Stimulated activated naive CD4-positive, alpha-beta T cell (primary cell): ENCODE data around the gene NRXN3.

Source experiments
- DNase-seq, 6 experiments: peaks; one replicate each; lab custom pipeline; 2025; lab: John Stamatoyannopoulos, UW

NRXN3 gene

GRCh38 chr14:79475887-79476532 is 1305.8 kb downstream of the NRXN3 start:
- no peak for DNase-seq

GRCh38 chr14:79476552-79476951 is 1306.4 kb downstream of the NRXN3 start:
- DNase-seq: no peak

GRCh38 chr14:79480212-79480611 is 1310.0 kb downstream of the NRXN3 start:
- no peak for DNase-seq

GRCh38 chr14:79482825-79483224 is 1312.7 kb downstream of the NRXN3 start:
- DNase-seq: no peak

- DNase-seq: no peak
Observed at GRCh38 chr14:79483477-79484388, 1313.6 kb downstream of the NRXN3 start.

GRCh38 chr14:79487632-79488031 is 1317.5 kb downstream of the NRXN3 start:
- no peak for DNase-seq

- DNase-seq: no peak
Observed at GRCh38 chr14:79491161-79491560, 1321.0 kb downstream of the NRXN3 start.

- no peak for DNase-seq
Observed at GRCh38 chr14:79493081-79493645, 1323.0 kb downstream of the NRXN3 start.

GRCh38 chr14:79496701-79497100 is 1326.5 kb downstream of the NRXN3 start:
- no peak for DNase-seq

- no peak for DNase-seq
Observed at GRCh38 chr14:79500489-79500888, 1330.3 kb downstream of the NRXN3 start.

- DNase-seq: no peak
Observed at GRCh38 chr14:79502136-79502750, 1332.1 kb downstream of the NRXN3 start.

- DNase-seq: no peak
Observed at GRCh38 chr14:79502751-79503148, 1332.6 kb downstream of the NRXN3 start.

- no peak for DNase-seq
Observed at GRCh38 chr14:79510659-79511058, 1340.5 kb downstream of the NRXN3 start.

GRCh38 chr14:79511146-79511545 is 1341.0 kb downstream of the NRXN3 start:
- no peak for DNase-seq

GRCh38 chr14:79513446-79513845 is 1343.3 kb downstream of the NRXN3 start:
- DNase-seq: no peak

GRCh38 chr14:79514700-79515099 is 1344.5 kb downstream of the NRXN3 start:
- DNase-seq: no peak

GRCh38 chr14:79515158-79515557 is 1345.0 kb downstream of the NRXN3 start:
- no peak for DNase-seq

- DNase-seq: no peak
Observed at GRCh38 chr14:79516009-79516408, 1345.8 kb downstream of the NRXN3 start.

GRCh38 chr14:79525416-79525815 is 1355.2 kb downstream of the NRXN3 start:
- no peak for DNase-seq

- no peak for DNase-seq
Observed at GRCh38 chr14:79528828-79529416, 1358.7 kb downstream of the NRXN3 start.

GRCh38 chr14:79530555-79530954 is 1360.4 kb downstream of the NRXN3 start:
- no peak for DNase-seq

- no peak for DNase-seq
Observed at GRCh38 chr14:79534703-79535353, 1364.7 kb downstream of the NRXN3 start.
